RWPE1 (cell line): ENCODE measurements around the gene LGR6.

Source experiments
- CTCF ChIA-PET: fragments of 350-600 bp; sonication (Branson Sonifier 250); formaldehyde crosslinking; extraction: SDS; loops from one replicate; lab custom pipeline; 2021; lab: Yijun Ruan, JAX
- POLR2A ChIA-PET: fragments of 400-600 bp; formaldehyde crosslinking; extraction: SDS; loops from one replicate; lab custom pipeline; 2020; ENCODE audit warnings: antibody characterized with exemption; ENCODE audit not compliant: low non-redundant PET; lab: Yijun Ruan, JAX
- DNase-seq: peaks from one replicate; pipeline ENCODE4 v3.0.0; 2012; ENCODE audit warnings: low spot score
- H3K27ac ChIP-seq: fragments of 450-650 bp; 2 replicates; pipeline ENCODE4 v1.5.1; 2017
- TF ChIP-seq, protein P1 (sequence below): fragments of 450-650 bp; conservative IDR thresholded peaks from 2 replicates; pipeline ENCODE4 v1.5.1; 2017; ENCODE audit warnings: low read depth, mild to moderate bottlenecking

The LGR6 gene

DNA sequence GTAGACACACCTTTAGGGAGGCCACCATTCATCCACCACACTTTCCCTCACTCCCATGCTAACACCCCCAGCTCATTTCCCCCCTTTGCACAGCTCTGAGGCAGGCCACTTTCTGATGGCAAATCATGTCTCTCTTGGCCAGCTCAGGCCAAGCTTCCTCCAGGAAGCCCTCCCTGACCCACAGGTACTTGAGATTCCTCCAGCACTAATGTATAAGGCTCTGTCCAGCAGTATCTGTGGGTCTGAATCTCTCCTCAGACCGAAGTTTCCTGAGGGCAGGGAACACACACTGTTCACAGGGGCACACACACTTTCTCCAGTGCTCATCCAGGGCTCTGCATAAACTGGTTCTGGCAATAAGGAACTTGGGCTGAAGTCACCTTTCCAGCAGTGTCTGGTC is 19.2 kb downstream of the LGR6 start:
- TF ChIP-seq, protein P1, sequence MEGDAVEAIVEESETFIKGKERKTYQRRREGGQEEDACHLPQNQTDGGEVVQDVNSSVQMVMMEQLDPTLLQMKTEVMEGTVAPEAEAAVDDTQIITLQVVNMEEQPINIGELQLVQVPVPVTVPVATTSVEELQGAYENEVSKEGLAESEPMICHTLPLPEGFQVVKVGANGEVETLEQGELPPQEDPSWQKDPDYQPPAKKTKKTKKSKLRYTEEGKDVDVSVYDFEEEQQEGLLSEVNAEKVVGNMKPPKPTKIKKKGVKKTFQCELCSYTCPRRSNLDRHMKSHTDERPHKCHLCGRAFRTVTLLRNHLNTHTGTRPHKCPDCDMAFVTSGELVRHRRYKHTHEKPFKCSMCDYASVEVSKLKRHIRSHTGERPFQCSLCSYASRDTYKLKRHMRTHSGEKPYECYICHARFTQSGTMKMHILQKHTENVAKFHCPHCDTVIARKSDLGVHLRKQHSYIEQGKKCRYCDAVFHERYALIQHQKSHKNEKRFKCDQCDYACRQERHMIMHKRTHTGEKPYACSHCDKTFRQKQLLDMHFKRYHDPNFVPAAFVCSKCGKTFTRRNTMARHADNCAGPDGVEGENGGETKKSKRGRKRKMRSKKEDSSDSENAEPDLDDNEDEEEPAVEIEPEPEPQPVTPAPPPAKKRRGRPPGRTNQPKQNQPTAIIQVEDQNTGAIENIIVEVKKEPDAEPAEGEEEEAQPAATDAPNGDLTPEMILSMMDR: no peak
- ChIA-PET POLR2A (no interaction called here), CTCF (interaction anchor here (1.2 to 1.8 kb wide), 2 partner anchors 20 to 23 kb away, joined by 8 read pairs; partner anchors contain the start of gene LGR6)
- DNase-seq: no peak
- peak overlapping the region; percentile 22 for H3K27ac ChIP-seq

DNA sequence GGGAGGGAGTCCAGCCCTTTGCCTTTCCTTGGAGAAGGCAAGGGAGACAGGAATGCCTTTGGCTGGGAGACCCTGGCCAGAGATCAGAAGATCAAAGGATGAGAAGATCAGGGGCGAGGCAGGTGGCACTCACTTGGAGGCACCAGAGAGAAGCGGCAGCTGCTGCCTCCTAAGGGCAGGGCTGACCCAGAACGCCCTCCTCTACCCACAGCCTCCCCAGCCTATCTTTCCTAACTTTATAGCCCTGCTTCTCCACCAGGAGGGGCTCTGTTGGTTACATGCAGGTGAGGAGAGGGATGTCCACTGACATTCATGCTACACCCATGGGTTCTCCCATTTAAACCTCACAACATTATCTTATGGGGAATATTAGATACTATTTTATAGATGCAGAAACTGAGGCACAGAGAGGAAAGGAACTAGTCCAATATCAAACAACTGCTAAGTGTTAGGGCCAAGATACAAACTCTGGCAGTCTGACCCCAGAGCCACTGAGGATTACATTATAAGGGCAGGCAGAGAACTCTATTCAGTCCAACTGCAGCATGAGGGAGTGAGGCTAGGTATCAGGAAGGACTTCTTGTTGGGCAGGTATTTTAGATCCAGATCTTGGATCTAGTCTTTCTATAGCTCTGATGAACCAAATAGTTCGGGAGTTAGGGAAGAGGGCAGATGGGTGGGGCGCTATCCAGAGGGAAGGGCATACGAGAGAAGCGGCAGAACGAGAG is 19.9 kb downstream of the LGR6 start:
- ChIA-PET POLR2A (no interaction called here), CTCF (interaction anchor here (0.6 to 2.5 kb wide), 7 partner anchors 12 to 494 kb away, joined by 3 to 18 read pairs (median 8); partner anchors contain the start of gene LGR6)
- DNase-seq: no peak
- TF ChIP-seq, protein P1: no peak
- peak overlapping the region; percentile 73 for H3K27ac ChIP-seq

DNA sequence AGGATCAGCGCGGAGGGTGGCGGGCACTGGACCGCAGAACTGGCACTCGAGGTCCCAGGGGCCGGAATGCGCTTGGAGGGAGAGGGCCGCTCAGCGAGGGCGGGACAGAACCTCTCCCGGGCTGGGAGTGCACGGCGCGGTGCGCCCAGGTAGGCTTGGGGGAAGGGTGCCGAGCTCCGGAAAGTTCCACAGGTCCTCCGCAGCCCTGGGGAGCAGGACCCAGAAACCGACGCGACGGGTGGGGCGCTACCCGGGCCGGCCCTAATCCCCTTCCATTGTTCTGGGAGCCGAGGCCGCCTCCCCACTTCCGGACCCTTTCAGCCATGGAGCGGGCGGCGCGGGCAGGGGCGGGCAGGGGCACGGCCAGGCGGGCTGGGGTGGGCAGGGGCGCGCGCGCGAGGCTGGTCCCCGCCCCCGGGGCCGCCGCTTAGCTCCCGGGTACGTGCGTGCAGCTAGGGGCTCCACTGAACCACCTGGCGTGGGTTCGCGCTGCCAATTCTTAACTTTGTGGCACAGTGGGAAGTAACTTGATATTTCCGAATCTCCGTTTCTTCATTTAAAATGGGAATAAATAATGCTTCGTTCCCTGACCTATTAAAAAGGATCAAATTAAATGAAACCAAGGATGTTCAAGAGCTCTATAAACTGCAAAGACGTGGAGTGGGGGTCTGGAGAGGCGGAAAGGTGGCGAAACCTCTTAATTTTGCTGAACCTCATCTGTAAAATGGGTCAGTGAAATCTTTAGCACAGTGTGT is 20.7 kb downstream of the LGR6 start:
- peak overlapping the region; percentile 73 for H3K27ac ChIP-seq
- ChIA-PET CTCF (interaction anchor here (0.6 to 2.5 kb wide), 12 partner anchors 8 to 519 kb away, joined by 3 to 18 read pairs (median 4); partner anchors contain the start of gene LGR6), POLR2A (no interaction called here)
- TF ChIP-seq, protein P1: no peak
- no peak for DNase-seq

DNA sequence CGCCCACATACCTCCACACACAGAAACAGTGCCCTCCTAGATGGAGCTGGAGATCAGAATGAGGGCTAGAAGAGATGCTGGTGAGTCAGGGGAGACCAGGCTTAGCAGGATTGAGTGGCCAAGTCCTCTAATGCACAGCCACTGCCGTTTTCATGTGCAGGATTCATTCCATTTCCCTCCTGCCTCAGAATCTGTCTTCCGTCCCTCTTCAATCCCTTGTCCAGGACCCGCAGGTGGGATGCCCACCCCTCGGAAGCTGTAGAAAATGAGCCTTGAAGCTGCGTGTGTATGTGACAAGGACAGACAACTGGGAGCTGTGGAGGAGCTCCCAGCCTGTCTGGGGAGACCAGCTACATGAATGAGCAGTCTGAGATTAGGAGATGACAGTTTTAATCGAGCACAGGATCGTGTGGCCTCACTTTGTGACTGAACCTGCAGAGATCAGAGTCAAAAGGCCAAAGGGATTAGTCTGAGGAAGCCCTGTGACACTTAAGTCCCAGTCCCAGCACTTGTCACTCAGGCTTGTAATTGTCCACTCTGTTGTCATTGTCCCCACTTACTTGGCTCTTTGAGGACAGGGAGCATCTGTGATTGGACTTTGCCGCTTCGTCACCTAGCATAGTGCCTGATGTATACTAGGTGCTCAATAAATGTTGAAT is 22.0 kb downstream of the LGR6 start:
- H3K27ac ChIP-seq: no peak overlapping the region
- TF ChIP-seq, protein P1: no peak
- DNase-seq: no peak
- ChIA-PET CTCF (interaction anchor here (0.6 to 2.5 kb wide), 6 partner anchors 9 to 1926 kb away, joined by 3 to 18 read pairs (median 4); partner anchors contain the start of gene LGR6), POLR2A (no interaction called here)

DNA sequence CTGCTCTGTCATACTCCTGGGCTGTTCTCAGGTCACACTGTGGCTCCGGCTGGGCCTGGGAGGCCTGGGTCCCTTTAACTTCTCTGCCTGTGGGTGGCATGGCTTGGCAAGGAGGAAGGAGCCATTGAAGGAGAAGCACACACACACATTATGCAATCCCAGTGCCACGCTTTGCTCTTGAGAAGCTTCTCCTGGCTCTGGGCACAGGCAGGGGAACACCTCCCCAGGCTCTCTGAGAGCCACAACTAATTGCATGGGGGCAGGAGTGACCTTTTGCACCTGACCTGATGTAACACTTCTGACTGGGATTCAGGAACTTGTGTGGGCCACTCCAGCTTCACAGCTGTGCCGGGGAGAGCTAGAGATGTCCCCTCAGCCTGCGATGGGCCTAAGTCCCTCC is 23.1 kb downstream of the LGR6 start:
- TF ChIP-seq, protein P1: no peak
- DNase-seq: no peak
- POLR2A ChIA-PET: no interaction called here
- CTCF ChIA-PET: interaction anchor here (0.7 kb wide), 1 partner anchor 23 kb away, joined by 3 read pairs; the partner anchor contains the start of gene LGR6
- H3K27ac ChIP-seq: peak overlapping the region; percentile 46

DNA sequence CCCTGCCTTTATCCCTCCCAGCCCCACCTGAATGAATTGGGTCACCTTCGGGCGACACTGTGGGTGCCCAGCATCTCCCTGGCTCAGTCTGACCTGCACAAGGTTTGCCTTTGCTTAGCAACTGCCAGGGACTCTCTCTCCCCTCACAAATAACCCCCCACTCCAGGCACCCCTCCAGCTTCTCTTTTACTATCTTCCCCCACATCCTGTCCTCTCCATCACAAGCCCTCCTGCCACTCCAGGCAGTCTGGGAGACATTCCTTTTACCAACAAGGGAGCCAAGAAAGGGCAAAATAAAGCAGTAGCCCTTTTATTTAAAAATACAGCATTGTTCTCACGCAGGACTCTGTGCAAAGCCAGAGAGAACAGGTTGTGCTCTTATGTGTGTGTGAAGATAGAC is 23.9 kb downstream of the LGR6 start:
- no peak for DNase-seq
- TF ChIP-seq, protein P1: no peak
- H3K27ac ChIP-seq: peak overlapping the region; percentile 46
- CTCF ChIA-PET: interaction anchor here (1.3 to 1.6 kb wide), 2 partner anchors 24 to 64 kb away, joined by 3 to 4 read pairs; partner anchors contain the start of gene LGR6
- POLR2A ChIA-PET: no interaction called here
